GM15510 (cell line): ENCODE results near the gene GRK4.
A peak's percentile ranks its signal among the peaks of the same experiment; 100 is the strongest.

Experiments used
- POLR2A ChIP-seq: IDR thresholded peaks from 3 replicates; pipeline ENCODE4 v1.6.1; 2011; ENCODE audit warnings: borderline replicate concordance; ENCODE audit not compliant: insufficient read length; ENCODE audit errors: extremely low read depth

The GRK4 gene

GRCh38 chr4:2930758-2931511 lies 32.4 kb upstream of the GRK4 start:
- no peak for TF ChIP-seq POLR2A

DNA sequence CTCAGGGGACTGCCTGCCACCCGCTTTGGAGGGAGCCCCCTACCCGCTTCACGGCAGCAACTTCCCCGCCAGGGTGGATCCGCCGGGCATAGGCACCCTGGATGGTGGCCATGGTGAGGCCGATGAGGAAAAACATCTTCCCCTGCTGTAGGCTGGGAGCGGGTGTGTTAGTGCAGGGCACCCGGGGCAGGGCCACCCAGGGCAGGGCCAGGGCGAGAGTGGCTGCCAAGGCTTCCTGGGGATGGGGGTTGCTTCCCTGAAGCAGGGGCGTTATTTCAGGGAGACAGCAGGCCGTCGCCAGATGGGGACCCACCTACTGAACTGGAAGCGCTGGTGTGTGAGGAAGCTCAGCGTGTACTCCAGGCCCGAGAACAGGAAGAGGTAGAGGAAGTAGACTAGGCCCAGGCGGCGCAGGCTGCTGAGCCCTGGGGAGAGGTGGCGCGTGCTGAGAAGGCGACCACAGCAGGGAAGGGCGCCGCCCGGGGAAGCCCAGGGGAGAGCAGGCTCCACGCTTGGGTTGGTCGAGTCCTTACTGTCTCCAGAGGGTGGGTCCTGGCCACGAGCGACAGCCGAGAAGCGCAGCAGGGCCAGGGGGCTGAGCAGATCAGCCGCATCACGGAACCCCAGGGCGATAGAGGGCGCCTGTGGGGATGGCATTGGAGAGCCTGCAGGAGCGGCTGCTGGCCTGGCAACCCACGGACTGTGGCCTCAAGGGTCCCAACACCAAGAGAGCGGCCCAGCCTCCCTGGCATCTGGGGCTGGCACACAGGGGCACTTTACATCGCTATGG lies 31.7 kb upstream of the GRK4 start:
- no peak for TF ChIP-seq POLR2A

DNA sequence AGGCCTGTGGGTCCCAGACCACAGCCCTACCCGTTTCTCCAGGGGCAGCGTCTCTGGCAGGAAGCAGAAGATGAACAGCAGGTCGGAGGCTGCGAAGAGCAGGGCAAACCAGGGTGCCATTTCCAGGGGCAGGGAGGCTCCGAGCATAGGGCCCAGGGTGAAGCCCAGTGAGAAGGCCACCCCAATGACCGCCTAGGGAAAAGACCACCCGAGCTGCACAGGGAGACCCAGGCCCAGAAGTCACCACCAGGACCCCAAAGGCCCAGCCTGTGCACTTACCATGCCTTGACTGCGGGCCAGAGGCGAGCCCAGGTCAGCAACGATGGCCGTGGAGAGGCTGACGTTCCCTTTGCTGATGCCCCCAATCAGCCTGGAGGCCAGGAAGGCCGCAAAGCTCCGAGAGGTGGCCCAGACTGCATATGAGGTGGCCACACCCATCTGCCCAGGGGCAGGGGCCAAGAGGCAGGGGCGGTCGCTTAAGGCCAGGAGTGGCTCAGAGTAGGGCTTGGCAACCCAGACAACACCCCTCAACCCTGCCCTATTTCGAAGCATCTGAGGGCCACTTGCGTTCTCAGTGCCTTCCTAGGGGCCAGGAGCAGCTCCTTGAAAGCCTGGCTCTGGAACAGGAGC lies 30.9 kb upstream of the GRK4 start:
- no peak for TF ChIP-seq POLR2A

GRCh38 chr4:2932951-2933565 lies 30.3 kb upstream of the GRK4 start:
- TF ChIP-seq POLR2A: peak; percentile 14

DNA sequence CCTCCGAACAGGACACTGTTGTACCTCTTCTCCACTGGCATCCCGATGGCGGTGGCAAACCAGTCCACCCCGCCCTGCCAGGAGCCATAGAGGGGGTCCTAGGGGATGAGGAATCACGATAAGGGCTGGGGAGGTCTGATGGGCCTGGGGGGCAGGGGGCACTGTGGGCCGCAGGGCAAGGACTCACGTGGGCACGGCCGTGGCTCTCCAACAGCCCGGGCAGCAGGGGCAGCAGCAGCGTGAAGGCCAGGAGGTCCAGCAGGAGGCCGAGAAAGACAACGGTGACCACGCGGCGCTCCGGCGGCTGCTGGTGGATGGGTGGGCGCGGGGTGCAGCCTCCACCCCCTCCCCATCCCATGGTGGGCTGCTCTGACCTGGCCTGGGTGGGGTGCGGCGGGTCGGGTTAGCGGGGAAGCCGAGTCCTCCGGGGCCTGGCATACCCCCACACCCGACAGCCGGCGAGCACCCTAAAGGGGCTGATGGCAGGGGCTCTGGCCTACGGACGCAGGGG lies 29.8 kb upstream of the GRK4 start:
- TF ChIP-seq POLR2A: no peak

DNA sequence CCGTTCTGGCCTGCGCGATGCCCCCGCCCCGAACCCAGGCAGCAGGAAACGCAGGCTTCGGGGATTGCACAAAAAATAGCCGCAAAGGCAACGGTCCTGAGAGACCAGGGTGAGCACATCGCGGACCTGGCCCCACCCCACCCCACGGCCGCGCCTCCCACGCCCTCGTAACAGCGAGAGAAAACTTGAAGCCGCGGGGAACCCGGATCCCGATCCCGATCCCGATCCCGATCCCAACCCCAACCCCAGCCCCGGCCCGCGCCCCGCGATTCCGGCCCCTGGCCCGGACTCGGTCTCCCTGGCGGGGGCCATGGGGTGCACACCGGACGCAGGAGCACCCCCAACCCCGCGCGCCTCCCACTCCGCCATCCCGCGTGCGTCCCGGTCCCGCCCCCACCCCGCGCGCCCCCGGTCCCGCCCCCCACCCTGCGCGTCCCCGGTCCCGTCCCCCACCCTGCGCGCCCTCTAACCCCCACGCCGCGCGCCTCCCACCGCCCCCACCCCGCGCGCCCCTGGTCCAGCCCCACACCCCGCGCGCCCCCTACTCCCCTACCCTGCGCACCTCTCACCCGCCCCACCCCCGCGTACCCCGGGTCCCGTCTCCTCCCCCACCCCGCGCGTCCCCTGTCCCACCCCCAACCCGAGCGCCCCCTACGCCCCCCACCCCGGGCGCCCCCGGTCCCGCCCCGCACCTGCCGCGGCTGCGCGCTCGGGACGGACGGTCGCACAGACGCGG lies 29.1 kb upstream of the GRK4 start:
- no peak for TF ChIP-seq POLR2A

DNA sequence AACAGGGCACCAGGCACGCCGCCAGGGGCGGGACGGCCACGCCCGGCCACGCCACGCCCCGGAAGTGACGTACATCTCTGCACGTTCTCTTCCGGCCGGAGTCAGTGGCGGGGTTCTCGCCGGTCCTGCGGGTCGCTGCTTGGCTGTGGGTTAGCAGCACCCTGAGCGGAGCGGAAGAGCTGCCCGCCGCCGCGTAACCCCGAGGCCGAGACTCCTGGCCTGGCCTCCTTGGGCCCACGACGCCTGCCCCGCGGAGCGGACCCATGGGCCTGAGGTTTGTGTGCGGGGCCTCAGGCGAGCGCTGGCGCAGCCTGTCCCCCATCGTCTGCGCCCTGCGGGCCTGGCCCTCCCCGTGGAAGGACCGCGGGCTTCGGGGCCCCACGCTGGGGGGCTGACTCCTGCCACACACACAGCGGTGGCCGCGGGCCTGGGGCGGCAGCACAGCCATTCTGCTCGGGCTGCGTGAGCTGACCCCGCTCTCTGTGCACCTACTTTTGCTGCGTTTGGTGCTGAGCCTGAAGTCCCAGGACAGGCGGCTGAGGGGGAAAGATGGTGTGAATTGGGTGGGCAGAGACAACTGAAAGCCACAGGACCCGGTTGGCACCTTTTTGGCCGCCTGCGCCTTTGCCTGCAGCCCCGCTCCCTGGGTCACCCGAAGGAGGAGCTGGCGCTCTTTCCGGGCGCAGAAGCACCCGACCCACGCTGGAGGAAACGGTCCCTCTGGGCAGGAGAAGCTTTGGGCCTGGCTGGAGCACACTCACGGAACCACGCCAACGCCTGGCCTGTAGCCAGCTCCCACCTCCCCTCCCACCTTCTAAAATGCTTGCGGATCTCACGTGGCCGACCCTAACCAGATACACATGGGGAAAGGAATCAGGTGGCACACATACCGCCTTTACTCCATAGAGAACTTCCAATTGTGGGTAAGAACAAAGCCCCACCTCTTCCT lies 28.3 kb upstream of the GRK4 start:
- peak; percentile 99 for TF ChIP-seq POLR2A

DNA sequence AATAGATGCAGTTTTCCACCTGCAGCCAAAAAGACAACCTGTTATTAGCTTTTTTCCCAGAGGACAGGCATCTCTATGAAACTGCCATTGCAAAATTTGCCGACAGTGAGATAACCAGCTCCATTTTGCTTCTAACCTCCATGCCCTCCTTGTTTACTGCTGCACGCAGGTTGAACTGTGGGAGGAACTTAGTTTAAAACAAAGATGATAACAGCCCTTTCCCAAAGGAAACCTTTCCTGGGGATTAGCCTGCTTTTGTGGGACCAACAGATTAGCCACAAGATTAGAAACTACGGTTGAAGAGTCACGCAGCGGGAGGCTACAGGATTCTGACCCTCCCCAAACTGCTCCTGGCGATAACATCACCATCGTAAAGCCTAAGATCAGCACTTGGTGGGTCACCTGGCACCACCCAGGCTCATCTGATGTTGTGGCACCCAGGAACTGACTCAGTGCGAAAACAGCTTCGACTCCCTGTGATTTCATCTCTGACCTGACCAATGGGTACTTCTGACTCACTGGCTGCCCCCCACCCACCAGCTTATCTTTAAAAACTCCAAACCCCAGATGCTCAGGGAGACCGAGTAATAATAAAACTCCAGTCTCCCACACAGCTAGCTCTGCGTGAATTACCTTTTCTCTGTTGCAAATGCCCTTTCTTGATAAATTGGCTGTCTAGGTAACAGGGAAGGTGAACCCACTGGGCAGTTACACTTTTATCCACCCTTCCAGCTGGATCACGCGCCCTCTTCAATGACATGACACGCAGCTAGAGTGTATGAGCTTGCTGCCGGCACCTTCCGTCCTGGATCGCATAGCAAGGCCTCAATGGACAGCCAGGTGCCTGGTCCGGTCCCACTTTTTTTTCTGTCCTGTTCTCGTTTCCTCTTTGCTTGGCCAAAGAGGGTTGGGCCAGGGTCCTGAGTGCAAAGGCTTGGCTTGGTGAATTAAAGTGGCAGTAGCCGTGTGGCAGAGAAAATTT lies 27.3 kb upstream of the GRK4 start:
- TF ChIP-seq POLR2A: peak; percentile 49

GRCh38 chr4:2936773-2937145 lies 26.6 kb upstream of the GRK4 start:
- TF ChIP-seq POLR2A: no peak

- TF ChIP-seq POLR2A: peak; percentile 27
These were observed 26.1 kb upstream of the GRK4 start for GRCh38 chr4:2937146-2937857.

DNA sequence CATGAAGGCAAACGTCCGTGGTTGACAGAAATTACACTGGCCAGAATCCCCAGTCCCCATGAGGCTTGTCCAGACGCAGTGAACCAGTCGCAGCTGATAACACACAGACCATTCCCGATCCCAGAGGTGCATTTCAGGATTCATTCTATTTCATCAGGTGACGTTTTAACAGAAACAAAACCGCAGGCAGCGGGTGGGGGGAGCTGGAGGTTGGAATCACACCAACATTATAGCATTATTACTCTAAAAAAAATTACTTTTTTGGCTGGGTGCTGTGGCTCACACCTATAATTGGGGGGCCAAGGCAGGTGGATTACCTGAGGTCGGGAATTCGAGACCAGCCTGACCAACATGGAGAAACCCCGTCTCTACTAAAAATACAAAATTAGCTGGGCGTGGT lies 25.4 kb upstream of the GRK4 start:
- no peak for TF ChIP-seq POLR2A

DNA sequence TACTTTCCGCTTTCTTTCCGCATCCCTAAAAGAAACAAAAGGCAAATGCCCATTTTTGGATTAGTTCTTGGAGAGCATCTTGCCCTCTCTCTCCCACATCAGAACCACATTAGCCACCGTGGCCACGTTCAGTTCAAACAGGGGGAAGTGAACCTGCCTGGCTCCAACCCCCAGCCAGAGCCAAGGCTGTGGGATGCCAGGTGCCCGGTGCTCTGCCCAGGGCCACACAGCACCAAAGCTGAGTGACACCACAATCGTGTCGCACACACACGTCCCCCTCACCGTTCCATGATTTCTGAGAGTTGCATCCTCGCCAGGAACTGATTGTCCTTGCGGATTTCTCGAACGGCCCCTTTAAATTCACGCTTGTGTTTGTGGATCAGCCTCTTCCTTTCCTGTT lies 24.5 kb upstream of the GRK4 start:
- TF ChIP-seq POLR2A: no peak
